Panc1 (cell line): ENCODE data around the gene IFNA7.

Source experiments
- POLR2AphosphoS5 ChIP-seq: IDR thresholded peaks from 2 replicates; pipeline ENCODE4 v1.6.1; 2012; ENCODE audit warnings: mild to moderate bottlenecking, low read depth, low read length, moderate library complexity
- TCF7L2 ChIP-seq: IDR thresholded peaks from 2 replicates; pipeline ENCODE4 v1.6.1; 2011; ENCODE audit warnings: mild to moderate bottlenecking, low read depth, low read length, inconsistent platforms
- TF ChIP-seq, protein P1 (sequence below): fragments of 450-650 bp; IDR thresholded peaks from 2 replicates; pipeline ENCODE4 v1.5.1; 2017; ENCODE audit warnings: mild to moderate bottlenecking
- TF ChIP-seq, protein P2 (sequence below), 2 experiments: IDR thresholded peaks; 2 replicates each; pipeline ENCODE4 v1.6.1; 2011 to 2012; ENCODE audit warnings: low read depth in 2 of 2, control low read depth in 1 of 2, low read length in 1 of 2, mild to moderate bottlenecking in 1 of 2, moderate library complexity in 1 of 2; ENCODE audit not compliant: insufficient read depth in 1 of 2

- TF ChIP-seq, protein P1, sequence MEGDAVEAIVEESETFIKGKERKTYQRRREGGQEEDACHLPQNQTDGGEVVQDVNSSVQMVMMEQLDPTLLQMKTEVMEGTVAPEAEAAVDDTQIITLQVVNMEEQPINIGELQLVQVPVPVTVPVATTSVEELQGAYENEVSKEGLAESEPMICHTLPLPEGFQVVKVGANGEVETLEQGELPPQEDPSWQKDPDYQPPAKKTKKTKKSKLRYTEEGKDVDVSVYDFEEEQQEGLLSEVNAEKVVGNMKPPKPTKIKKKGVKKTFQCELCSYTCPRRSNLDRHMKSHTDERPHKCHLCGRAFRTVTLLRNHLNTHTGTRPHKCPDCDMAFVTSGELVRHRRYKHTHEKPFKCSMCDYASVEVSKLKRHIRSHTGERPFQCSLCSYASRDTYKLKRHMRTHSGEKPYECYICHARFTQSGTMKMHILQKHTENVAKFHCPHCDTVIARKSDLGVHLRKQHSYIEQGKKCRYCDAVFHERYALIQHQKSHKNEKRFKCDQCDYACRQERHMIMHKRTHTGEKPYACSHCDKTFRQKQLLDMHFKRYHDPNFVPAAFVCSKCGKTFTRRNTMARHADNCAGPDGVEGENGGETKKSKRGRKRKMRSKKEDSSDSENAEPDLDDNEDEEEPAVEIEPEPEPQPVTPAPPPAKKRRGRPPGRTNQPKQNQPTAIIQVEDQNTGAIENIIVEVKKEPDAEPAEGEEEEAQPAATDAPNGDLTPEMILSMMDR, result no peak
- TF ChIP-seq POLR2AphosphoS5 (no peak), TCF7L2 (no peak)
- TF ChIP-seq, protein P2, sequence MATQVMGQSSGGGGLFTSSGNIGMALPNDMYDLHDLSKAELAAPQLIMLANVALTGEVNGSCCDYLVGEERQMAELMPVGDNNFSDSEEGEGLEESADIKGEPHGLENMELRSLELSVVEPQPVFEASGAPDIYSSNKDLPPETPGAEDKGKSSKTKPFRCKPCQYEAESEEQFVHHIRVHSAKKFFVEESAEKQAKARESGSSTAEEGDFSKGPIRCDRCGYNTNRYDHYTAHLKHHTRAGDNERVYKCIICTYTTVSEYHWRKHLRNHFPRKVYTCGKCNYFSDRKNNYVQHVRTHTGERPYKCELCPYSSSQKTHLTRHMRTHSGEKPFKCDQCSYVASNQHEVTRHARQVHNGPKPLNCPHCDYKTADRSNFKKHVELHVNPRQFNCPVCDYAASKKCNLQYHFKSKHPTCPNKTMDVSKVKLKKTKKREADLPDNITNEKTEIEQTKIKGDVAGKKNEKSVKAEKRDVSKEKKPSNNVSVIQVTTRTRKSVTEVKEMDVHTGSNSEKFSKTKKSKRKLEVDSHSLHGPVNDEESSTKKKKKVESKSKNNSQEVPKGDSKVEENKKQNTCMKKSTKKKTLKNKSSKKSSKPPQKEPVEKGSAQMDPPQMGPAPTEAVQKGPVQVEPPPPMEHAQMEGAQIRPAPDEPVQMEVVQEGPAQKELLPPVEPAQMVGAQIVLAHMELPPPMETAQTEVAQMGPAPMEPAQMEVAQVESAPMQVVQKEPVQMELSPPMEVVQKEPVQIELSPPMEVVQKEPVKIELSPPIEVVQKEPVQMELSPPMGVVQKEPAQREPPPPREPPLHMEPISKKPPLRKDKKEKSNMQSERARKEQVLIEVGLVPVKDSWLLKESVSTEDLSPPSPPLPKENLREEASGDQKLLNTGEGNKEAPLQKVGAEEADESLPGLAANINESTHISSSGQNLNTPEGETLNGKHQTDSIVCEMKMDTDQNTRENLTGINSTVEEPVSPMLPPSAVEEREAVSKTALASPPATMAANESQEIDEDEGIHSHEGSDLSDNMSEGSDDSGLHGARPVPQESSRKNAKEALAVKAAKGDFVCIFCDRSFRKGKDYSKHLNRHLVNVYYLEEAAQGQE (IDR thresholded peaks at IDR 0.05; ENCODE audit: insufficient read depth in 1 of 2, low read depth in 2 of 2, low read length in 1 of 2), result no peak
These were observed 46.5 kb downstream of the IFNA7 start for GRCh38 chr9:21155501-21155900.
